Spleen (tissue), 11 donors: Measurements from ENCODE around the gene MPPE1. TPM values are rescaled to one million over a fixed set of nuclear protein-coding genes. Genes with fewer than 3 reads are reported as not detected.

Source experiments
- DNase-seq: peaks from one replicate; pipeline ENCODE4 v3.0.0-alpha.2; 2020
- H3K27ac ChIP-seq, 8 donors: fragments of 200-600 bp; sonication (generic) in 7 of 8; 1 replicate in 4 of 8; 2 replicates in 4 of 8; pipeline versions ENCODE4 v1.5.0 to v1.8.0; 2016 to 2021; ENCODE audit warnings: inconsistent platforms in 4 of 8, mild to moderate bottlenecking in 4 of 8, moderate library complexity in 1 of 8
- H3K27me3 ChIP-seq, 7 donors: fragments of 200-600 bp; sonication (generic) in 6 of 7; replicated peaks in 1 of 7; 1 replicate in 4 of 7; 2 replicates in 3 of 7; pipeline versions ENCODE4 v1.5.0 to v1.8.0; 2016 to 2021; ENCODE audit warnings: inconsistent platforms in 3 of 7, mild to moderate bottlenecking in 1 of 7
- H3K36me3 ChIP-seq, 6 donors: fragments of 200-600 bp; sonication (generic) in 5 of 6; 1 replicate in 4 of 6; 2 replicates in 2 of 6; pipeline versions ENCODE4 v1.5.0 to v1.8.0; 2016 to 2021; ENCODE audit warnings: inconsistent platforms in 2 of 6
- H3K4me1 ChIP-seq, 6 donors: fragments of 200-600 bp; sonication (generic) in 5 of 6; 1 replicate in 3 of 6; 2 replicates in 3 of 6; pipeline versions ENCODE4 v1.5.0 to v1.8.0; 2016 to 2021; ENCODE audit warnings: inconsistent platforms in 3 of 6
- H3K4me3 ChIP-seq, 8 donors: fragments of 200-600 bp; sonication (generic) in 7 of 8; 1 replicate in 4 of 8; 2 replicates in 4 of 8; pipeline versions ENCODE4 v1.5.0 to v1.8.0; 2016 to 2021; ENCODE audit warnings: inconsistent platforms in 4 of 8, mild to moderate bottlenecking in 4 of 8, moderate library complexity in 2 of 8
- H3K9me3 ChIP-seq, 8 donors: fragments of 200-600 bp; sonication (generic) in 7 of 8; 1 replicate in 4 of 8; 2 replicates in 4 of 8; pipeline versions ENCODE4 v1.5.0 to v1.8.0; 2016 to 2021; ENCODE audit warnings: inconsistent platforms in 4 of 8
- POLR2A ChIP-seq, 3 donors: fragments of 450-650 bp; IDR thresholded peaks; one replicate each; pipeline ENCODE4 v1.5.1; 2017; ENCODE audit warnings: antibody characterized with exemption in 3 of 3, mild to moderate bottlenecking in 1 of 3
- POLR2AphosphoS5 ChIP-seq, 3 donors: sonication (generic); formaldehyde crosslinking; IDR thresholded peaks; one replicate each; pipeline ENCODE4 v1.5.1; 2017; ENCODE audit warnings: antibody characterized with exemption in 3 of 3
- WGBS, 5 donors: extraction: QIAGEN DNeasy Blood & Tissue Kit in 3 of 5; methylation state at CpG; one replicate each; pipeline versions ENCODE4 v1.1.5 to v1.1.7; 2013 to 2018; 5-methylcytosine and 5-hydroxymethylcytosine counted together
- intact Hi-C: fragments of 100-400 bp; cut with DNase I; formaldehyde crosslinking; loops from one replicate; pipeline ENCODE4 v1.15.0; 2023; ENCODE audit warnings: low total_unique reads
- polyA plus RNA-seq, 3 donors: library from polyadenylated mRNA; stranded (reverse); fragments of 200-250 nt; gene quantifications; one replicate each; pipeline ENCODE4 v1.2.1, GENCODE V29; 2013
- total RNA-seq, 7 donors: library from RNA; depleted of rRNA in 3 of 7; stranded (reverse); fragments of >200 nt in 3 of 7; fragmentation: NEBNext Ultra II Directional in 4 of 7; extraction: Animal tissue kit (Norgen Biotek cat#: 25700) in 4 of 7; gene quantifications; one replicate each; pipeline versions ENCODE4 v1.1.0 to v1.2.1, GENCODE V29; 2016 to 2021
- TF ChIP-seq, protein P1 (sequence below), 11 experiments: fragments of 200-600 bp in 7 of 11; fragments of 450-650 bp in 4 of 11; sonication (generic) in 4 of 11; IDR thresholded peaks in 8 of 11; conservative IDR thresholded peaks in 3 of 11; 1 replicate in 7 of 11; 2 replicates in 4 of 11; pipeline versions ENCODE4 v1.4.0 to v1.8.0; 2016 to 2021; ENCODE audit warnings: antibody characterized with exemption in 11 of 11, inconsistent platforms in 4 of 11, mild to moderate bottlenecking in 1 of 11
- donor health status: healthy with polysubstance abuse.
- donor health status: DM: no; HTN: no; CAD: no; lungs with moderate emphysema.
- donor health status: DM: no; HTN: no; CAD: no.
- donor health status: Bipolar disorder and iron deficiency.
- donor health status: healthy.
- donor health status: DM: no; HTN: no; CAD: no.
- donor health status: DM: yes; HTN: yes; CAD: no.

MPPE1 gene
- total and polyA plus RNA-seq, 10 donors = 29.7 to 89.9 (median 49.6) TPM

DNA sequence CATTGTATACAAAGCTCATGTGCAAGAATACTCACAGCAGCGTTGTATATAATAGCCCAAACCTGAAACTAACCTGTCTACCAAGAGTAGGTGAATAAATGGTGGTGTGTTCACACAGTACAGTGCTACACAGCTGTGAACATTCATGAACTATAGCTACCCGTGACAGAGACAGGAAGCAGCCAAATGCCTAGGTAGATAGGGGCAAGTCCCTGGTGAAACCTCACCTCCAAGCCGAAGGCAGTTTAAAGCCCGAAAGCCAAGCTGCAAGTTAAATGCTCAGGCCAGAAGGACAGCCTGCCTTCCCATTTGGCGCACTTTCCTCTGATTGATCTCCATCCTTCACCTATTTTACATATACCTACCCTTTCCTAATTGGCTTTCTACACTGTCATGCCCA, 36.7 kb upstream of the MPPE1 start:
- Histone ChIP-seq H3K4me1 (peaks cover 6 to 24% (median 21%) of the 10 kb centered on the region in 6 donors), H3K9me3 (no peaks in the 10 kb centered on the region), H3K27me3 (no peaks in the 10 kb centered on the region), H3K36me3 (no peaks in the 10 kb centered on the region), H3K27ac (no peak overlapping the region), H3K4me3 (no peak overlapping the region)
- no peak for TF ChIP-seq POLR2AphosphoS5 (IDR thresholded peaks at IDR 0.05)
- TF ChIP-seq, protein P1, sequence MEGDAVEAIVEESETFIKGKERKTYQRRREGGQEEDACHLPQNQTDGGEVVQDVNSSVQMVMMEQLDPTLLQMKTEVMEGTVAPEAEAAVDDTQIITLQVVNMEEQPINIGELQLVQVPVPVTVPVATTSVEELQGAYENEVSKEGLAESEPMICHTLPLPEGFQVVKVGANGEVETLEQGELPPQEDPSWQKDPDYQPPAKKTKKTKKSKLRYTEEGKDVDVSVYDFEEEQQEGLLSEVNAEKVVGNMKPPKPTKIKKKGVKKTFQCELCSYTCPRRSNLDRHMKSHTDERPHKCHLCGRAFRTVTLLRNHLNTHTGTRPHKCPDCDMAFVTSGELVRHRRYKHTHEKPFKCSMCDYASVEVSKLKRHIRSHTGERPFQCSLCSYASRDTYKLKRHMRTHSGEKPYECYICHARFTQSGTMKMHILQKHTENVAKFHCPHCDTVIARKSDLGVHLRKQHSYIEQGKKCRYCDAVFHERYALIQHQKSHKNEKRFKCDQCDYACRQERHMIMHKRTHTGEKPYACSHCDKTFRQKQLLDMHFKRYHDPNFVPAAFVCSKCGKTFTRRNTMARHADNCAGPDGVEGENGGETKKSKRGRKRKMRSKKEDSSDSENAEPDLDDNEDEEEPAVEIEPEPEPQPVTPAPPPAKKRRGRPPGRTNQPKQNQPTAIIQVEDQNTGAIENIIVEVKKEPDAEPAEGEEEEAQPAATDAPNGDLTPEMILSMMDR (IDR thresholded peaks at IDR 0.05 in 8 of 11, conservative IDR thresholded peaks at IDR 0.05 in 3 of 11) = no peak
- no peak for TF ChIP-seq POLR2A (IDR thresholded peaks at IDR 0.05)
- intact Hi-C loops = loop anchor here (5.0 kb wide), 1 partner anchor 38 kb away; the partner anchor contains the start of gene IMPA2
- peak; percentile 17 for DNase-seq
- 68 to 87% (median 84%) methylated on average over 5 of the region's 5 CpGs for WGBS, 5 donors

DNA sequence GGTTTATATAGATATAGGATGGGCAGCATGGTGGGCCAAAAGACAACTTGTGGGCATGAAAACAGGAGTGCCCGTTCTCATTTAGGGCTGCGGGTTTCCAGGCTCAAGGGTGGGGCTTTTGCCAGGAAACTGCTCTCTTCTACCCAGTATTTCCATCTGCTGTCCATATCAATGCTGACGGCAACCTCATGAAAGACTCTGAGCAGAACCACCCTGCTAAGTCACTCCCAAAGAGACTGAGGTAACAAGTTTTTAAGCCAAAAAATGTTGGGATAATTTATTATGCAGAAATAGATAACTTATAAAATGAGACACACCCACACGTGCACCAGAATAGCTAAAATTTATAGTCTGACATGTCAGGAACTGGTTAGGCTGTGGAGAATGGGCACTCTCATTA, 36.1 kb upstream of the MPPE1 start:
- Histone ChIP-seq H3K27ac (no peak overlapping the region), H3K9me3 (no peaks in the 10 kb centered on the region), H3K36me3 (no peaks in the 10 kb centered on the region), H3K27me3 (no peaks in the 10 kb centered on the region), H3K4me3 (no peak overlapping the region), H3K4me1 (peaks cover 6 to 24% (median 21%) of the 10 kb centered on the region in 6 donors)
- DNase-seq = no peak
- intact Hi-C loops = no loop called here
- WGBS, 5 donors = 86 to 95% (median 93%) methylated on average over 4 of the region's 4 CpGs
- TF ChIP-seq POLR2AphosphoS5 (IDR thresholded peaks at IDR 0.05) (no peak), POLR2A (IDR thresholded peaks at IDR 0.05) (no peak)
- TF ChIP-seq, protein P1 (IDR thresholded peaks at IDR 0.05 in 8 of 11, conservative IDR thresholded peaks at IDR 0.05 in 3 of 11) = no peak

DNA sequence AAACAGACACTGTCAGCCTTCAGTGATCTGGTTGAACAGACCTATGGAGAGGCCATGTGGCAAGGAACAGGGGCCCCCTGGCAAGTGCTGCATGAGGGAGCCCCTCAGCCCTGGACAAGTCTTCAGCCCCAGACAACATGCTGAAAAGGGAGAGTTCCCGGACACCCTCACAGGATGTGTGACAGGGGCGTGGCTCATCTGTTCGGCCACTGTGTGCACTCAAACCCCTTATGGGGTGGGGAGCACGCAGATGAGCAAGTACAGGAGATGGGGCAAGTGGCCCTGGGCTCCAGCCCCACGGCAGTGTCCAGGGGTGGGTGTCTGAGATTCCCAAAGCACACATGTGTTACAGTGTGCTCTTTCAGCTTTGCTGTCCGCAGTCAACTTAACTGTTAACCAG, 35.4 kb upstream of the MPPE1 start:
- TF ChIP-seq POLR2AphosphoS5 (IDR thresholded peaks at IDR 0.05) (no peak), POLR2A (IDR thresholded peaks at IDR 0.05) (no peak)
- TF ChIP-seq, protein P1 (IDR thresholded peaks at IDR 0.05 in 8 of 11, conservative IDR thresholded peaks at IDR 0.05 in 3 of 11) = no peak
- intact Hi-C loops = no loop called here

DNA sequence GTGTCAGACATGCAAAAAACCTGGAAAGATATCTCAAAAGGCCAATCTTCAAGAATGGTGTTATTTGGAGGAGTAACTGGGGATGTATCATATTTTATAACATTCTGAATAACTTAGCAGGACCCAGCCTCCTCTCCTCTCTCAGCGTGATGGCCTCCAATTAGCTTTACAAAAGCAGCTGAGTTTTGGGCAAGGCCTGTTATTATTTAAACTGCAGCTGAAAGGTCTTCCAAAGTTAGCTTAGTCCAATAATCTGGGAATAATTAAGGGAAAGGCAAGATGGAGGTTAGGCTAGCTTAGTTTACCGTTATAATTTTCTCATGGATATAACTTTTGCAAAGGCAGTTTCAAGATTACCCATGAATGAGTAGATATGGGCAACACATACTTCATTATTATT, 32.8 kb upstream of the MPPE1 start:
- WGBS, 5 donors = 83 to 97% (median 91%) methylated on average over 2 of the region's 2 CpGs

More for the DNA sequence above, 35.4 kb upstream of the MPPE1 start:
- no peak for DNase-seq
- WGBS, 5 donors = 63 to 86% (median 74%) methylated on average over 6 of the region's 6 CpGs
- peaks cover 6 to 24% (median 21%) of the 10 kb centered on the region in 6 donors for H3K4me1 ChIP-seq
- no peaks in the 10 kb centered on the region for H3K9me3 ChIP-seq
- no peak overlapping the region for H3K27ac ChIP-seq
- H3K36me3 ChIP-seq = no peaks in the 10 kb centered on the region
- H3K27me3 ChIP-seq = no peaks in the 10 kb centered on the region
- H3K4me3 ChIP-seq = no peak overlapping the region

More for the DNA sequence above, 32.8 kb upstream of the MPPE1 start:
- Histone ChIP-seq H3K27ac (no peak overlapping the region), H3K4me3 (no peak overlapping the region), H3K4me1 (peaks cover 0 to 12% (median 5%) of the 10 kb centered on the region in 6 donors), H3K9me3 (no peaks in the 10 kb centered on the region), H3K36me3 (no peaks in the 10 kb centered on the region), H3K27me3 (no peaks in the 10 kb centered on the region)
- no peak for DNase-seq
- no peak for TF ChIP-seq POLR2AphosphoS5 (IDR thresholded peaks at IDR 0.05)
- TF ChIP-seq, protein P1 (IDR thresholded peaks at IDR 0.05 in 8 of 11, conservative IDR thresholded peaks at IDR 0.05 in 3 of 11) = no peak
- no peak for TF ChIP-seq POLR2A (IDR thresholded peaks at IDR 0.05)
- intact Hi-C loops = no loop called here
